Panc1 (cell line): ENCODE results near the gene ZNF324. TPM values are rescaled to one million over a fixed set of nuclear protein-coding genes. Genes with fewer than 3 reads are reported as not detected.
"Not testable (repeated sequence)": the region's sequence is repeated elsewhere in the genome, so short reads cannot be mapped to it uniquely, and the experiment has no call there.

Experiments
- ATAC-seq: fragments of 200-7000 bp; cut with Tn5 transposase; 2 replicates; pipeline ENCODE4 v1.9.1; 2020; ENCODE audit warnings: mild to moderate bottlenecking, moderate library complexity
- BruUV-seq: library from RNA; stranded (reverse); fragments of 400-500 nt; replicated peaks from 2 replicates; lab custom pipeline; 2021; lab: Mats Ljungman, UMichigan
- CTCF ChIA-PET: fragments of 300-600 bp; sonication (Branson Sonifier 250); formaldehyde crosslinking; loops from one replicate; lab custom pipeline; 2022; ENCODE audit warnings: antibody characterized with exemption; lab: Charles Lee
- POLR2A ChIA-PET: fragments of 300-600 bp; sonication (Branson Sonifier 250); formaldehyde crosslinking; loops from one replicate; lab custom pipeline; 2022; ENCODE audit warnings: antibody characterized with exemption; lab: Charles Lee
- DNase-seq: peaks from one replicate; pipeline ENCODE4 v3.0.0-alpha.2; 2010; ENCODE audit warnings: low read depth, low spot score
- H3K27ac ChIP-seq: 2 replicates; pipeline ENCODE4 v1.5.1; 2011; ENCODE audit warnings: mild to moderate bottlenecking, low read length, inconsistent platforms
- H3K27me3 ChIP-seq: fragments of 200-500 bp; sonication (Bioruptor generic); 2 replicates; pipeline ENCODE4 v1.6.0; 2014; ENCODE audit warnings: low read length, inconsistent platforms; ENCODE audit not compliant: control insufficient read depth, insufficient read depth
- H3K36me3 ChIP-seq: fragments of 200-500 bp; sonication (Bioruptor generic); 2 replicates; pipeline ENCODE4 v1.5.1; 2014; ENCODE audit warnings: inconsistent platforms, mild to moderate bottlenecking, low read length, moderate library complexity; ENCODE audit not compliant: control insufficient read depth, insufficient read depth
- H3K4me1 ChIP-seq: 2 replicates; pipeline ENCODE4 v1.5.1; 2011; ENCODE audit warnings: inconsistent platforms, mild to moderate bottlenecking, low read length, moderate library complexity; ENCODE audit not compliant: control insufficient read depth, insufficient read depth
- H3K4me3 ChIP-seq, 2 experiments: 2 replicates each; pipeline ENCODE4 v1.5.1; 2011 to 2012; ENCODE audit warnings: low read depth in 2 of 2, low read length in 2 of 2, mild to moderate bottlenecking in 2 of 2, inconsistent platforms in 1 of 2, moderate library complexity in 1 of 2
- H3K9me3 ChIP-seq: fragments of 200-500 bp; sonication (Bioruptor generic); 2 replicates; pipeline ENCODE4 v1.5.1; 2014; ENCODE audit warnings: low read depth, mild to moderate bottlenecking, inconsistent platforms, low read length, moderate library complexity; ENCODE audit not compliant: control insufficient read depth, insufficient read depth
- POLR2AphosphoS5 ChIP-seq: IDR thresholded peaks from 2 replicates; pipeline ENCODE4 v1.6.1; 2012; ENCODE audit warnings: mild to moderate bottlenecking, low read depth, low read length, moderate library complexity
- REST ChIP-seq, 2 experiments: IDR thresholded peaks; 2 replicates each; pipeline ENCODE4 v1.6.1; 2011 to 2012; ENCODE audit warnings: low read depth in 2 of 2, control low read depth in 1 of 2, low read length in 1 of 2, mild to moderate bottlenecking in 1 of 2, moderate library complexity in 1 of 2; ENCODE audit not compliant: insufficient read depth in 1 of 2
- SIN3A ChIP-seq: IDR thresholded peaks from 2 replicates; pipeline ENCODE4 v1.6.1; 2012; ENCODE audit warnings: low read depth, mild to moderate bottlenecking, low read length, moderate library complexity, borderline replicate concordance; ENCODE audit not compliant: insufficient read depth
- TCF7L2 ChIP-seq: IDR thresholded peaks from 2 replicates; pipeline ENCODE4 v1.6.1; 2011; ENCODE audit warnings: mild to moderate bottlenecking, low read depth, low read length, inconsistent platforms
- in situ Hi-C: cut with HindIII; loops from 2 replicates; pipeline ENCODE4 v1.10.0; 2016; ENCODE audit warnings: low sequenced_read_pairs, low pct_unique_long_range_greater_than_20kb
- intact Hi-C: fragments of 100-400 bp; cut with micrococcal nuclease; formaldehyde crosslinking; loops from one replicate; pipeline ENCODE4 v1.10.0; 2022; ENCODE audit not compliant: unreplicated experiment
- total RNA-seq: library from RNA; stranded (reverse); gene quantifications from one replicate; pipeline ENCODE4 v1.2.1, GENCODE V29; 2021; ENCODE audit not compliant: unreplicated experiment
- TF ChIP-seq, protein P1 (sequence below): fragments of 450-650 bp; IDR thresholded peaks from 2 replicates; pipeline ENCODE4 v1.5.1; 2017; ENCODE audit warnings: mild to moderate bottlenecking

ZNF324 gene
- total RNA-seq, 1 experiment from 2014 or later, result 12.8 TPM

DNA sequence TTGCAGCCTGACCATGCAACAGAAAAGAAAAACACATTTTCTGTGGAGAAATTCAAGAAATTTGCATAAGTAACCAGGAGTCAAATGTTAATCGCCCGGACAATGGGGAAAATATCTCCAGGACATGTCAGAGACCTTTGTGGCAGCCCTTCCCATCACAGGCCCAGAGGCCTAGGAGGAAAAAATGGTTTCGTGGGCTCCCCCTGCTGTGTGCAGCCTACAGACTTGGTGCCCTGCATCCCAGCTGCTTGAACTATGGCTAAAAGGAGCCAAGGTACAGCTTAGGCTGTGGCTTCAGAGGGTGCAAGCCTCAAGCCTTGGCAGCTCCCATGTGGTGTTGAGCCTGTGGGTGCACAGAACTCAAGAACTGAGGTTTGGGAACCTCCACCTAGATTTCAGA lies 18.0 kb upstream of the ZNF324 start:
- H3K27ac ChIP-seq, POLR2A ChIA-PET, H3K4me3 ChIP-seq, H3K36me3 ChIP-seq, H3K4me1 ChIP-seq, H3K27me3 ChIP-seq, DNase-seq, intact Hi-C loops, in situ Hi-C loops, BruUV-seq, H3K9me3 ChIP-seq, ATAC-seq, CTCF ChIA-PET: not testable (repeated sequence)

DNA sequence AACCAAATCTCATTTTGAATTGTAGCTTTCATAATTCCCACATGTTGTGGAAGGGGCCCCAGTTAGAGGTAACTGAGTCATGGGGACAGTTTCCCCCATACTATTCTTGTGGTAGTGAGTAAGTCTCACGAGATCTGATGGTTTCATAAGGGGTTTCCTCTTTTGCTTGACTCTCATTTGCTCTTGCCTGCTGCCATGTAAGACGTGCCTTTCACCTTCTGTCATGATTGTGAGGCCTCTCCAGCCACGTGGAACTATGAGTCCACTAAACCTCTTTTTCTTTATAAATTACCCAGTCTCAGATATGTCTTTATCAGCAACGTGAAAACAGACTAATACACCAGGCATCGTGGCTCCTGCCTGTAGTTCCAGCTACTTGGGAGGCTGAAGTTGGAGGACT lies 16.9 kb upstream of the ZNF324 start:
- ATAC-seq, H3K4me1 ChIP-seq, DNase-seq, H3K9me3 ChIP-seq, POLR2A ChIA-PET, H3K36me3 ChIP-seq, H3K27ac ChIP-seq, H3K4me3 ChIP-seq, intact Hi-C loops, CTCF ChIA-PET, H3K27me3 ChIP-seq, BruUV-seq, in situ Hi-C loops: not testable (repeated sequence)

- CTCF ChIA-PET, result no interaction called here
Measured at GRCh38 chr19:58450856-58451357, 16.0 kb upstream of the ZNF324 start.

More at GRCh38 chr19:58450856-58451357, 16.0 kb upstream of the ZNF324 start:
- 0 out of 2 replicates have a peak, but pooled peaks cover 4% of the 10 kb centered on the region for H3K27me3 ChIP-seq
- no peaks in the 10 kb centered on the region for H3K36me3 ChIP-seq
- H3K27ac ChIP-seq, result 0 out of 2 replicates have a peak overlapping the region, but pooled peaks have one; percentile 7
- DNase-seq (no peak), ATAC-seq (peak; percentile 41)
- TF ChIP-seq TCF7L2 (no peak), REST (IDR thresholded peaks at IDR 0.05; ENCODE audit: insufficient read depth in 1 of 2, low read depth in 2 of 2, low read length in 1 of 2) (no peak), POLR2AphosphoS5 (no peak), SIN3A (no peak)
- TF ChIP-seq, protein P1, sequence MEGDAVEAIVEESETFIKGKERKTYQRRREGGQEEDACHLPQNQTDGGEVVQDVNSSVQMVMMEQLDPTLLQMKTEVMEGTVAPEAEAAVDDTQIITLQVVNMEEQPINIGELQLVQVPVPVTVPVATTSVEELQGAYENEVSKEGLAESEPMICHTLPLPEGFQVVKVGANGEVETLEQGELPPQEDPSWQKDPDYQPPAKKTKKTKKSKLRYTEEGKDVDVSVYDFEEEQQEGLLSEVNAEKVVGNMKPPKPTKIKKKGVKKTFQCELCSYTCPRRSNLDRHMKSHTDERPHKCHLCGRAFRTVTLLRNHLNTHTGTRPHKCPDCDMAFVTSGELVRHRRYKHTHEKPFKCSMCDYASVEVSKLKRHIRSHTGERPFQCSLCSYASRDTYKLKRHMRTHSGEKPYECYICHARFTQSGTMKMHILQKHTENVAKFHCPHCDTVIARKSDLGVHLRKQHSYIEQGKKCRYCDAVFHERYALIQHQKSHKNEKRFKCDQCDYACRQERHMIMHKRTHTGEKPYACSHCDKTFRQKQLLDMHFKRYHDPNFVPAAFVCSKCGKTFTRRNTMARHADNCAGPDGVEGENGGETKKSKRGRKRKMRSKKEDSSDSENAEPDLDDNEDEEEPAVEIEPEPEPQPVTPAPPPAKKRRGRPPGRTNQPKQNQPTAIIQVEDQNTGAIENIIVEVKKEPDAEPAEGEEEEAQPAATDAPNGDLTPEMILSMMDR, result no peak
- POLR2A ChIA-PET, result no interaction called here
- H3K4me3 ChIP-seq, result peak overlapping the region; percentile 76 to 84
- in situ Hi-C loops, result no loop called here
- H3K9me3 ChIP-seq, result peaks cover 3% of the 10 kb centered on the region; the same call in 1 of the 2 replicates
- no TSS peak for BruUV-seq
- intact Hi-C loops, result no loop called here
- H3K4me1 ChIP-seq, result peaks cover 4% of the 10 kb centered on the region; the same call in 1 of the 2 replicates
